Mucosa of stomach (tissue), 1 donor: Measurements from ENCODE around the gene ZNF358.

Source experiments
- H3K27me3 ChIP-seq: one replicate; pipeline ENCODE4 v1.7.0; 2013; ENCODE audit warnings: mild to moderate bottlenecking, low read length; ENCODE audit not compliant: control insufficient read depth, insufficient read depth
- H3K36me3 ChIP-seq: one replicate; pipeline ENCODE4 v1.7.0; 2013; ENCODE audit warnings: low read length; ENCODE audit not compliant: control insufficient read depth, insufficient read depth
- H3K4me1 ChIP-seq: one replicate; pipeline ENCODE4 v1.7.0; 2013; ENCODE audit warnings: mild to moderate bottlenecking, low read length; ENCODE audit not compliant: control insufficient read depth, insufficient read depth
- H3K4me3 ChIP-seq: one replicate; pipeline ENCODE4 v1.7.0; 2013; ENCODE audit warnings: low read length
- H3K9ac ChIP-seq: one replicate; pipeline ENCODE4 v1.7.0; 2013; ENCODE audit warnings: mild to moderate bottlenecking, low read length, moderate library complexity
- H3K9me3 ChIP-seq: one replicate; pipeline ENCODE4 v1.7.0; 2013; ENCODE audit warnings: mild to moderate bottlenecking, low read length, moderate library complexity; ENCODE audit not compliant: control insufficient read depth
- donor health status: Pancreatic carcinoma.

Gene ZNF358

GRCh38 chr19:7561325-7561724 lies 45.4 kb downstream of the ZNF358 start:
- no peak overlapping the region for H3K4me3 ChIP-seq
- no peaks in the 10 kb centered on the region for H3K36me3 ChIP-seq
- H3K9ac ChIP-seq: no peak overlapping the region
- H3K4me1 ChIP-seq: no peaks in the 10 kb centered on the region
- no peaks in the 10 kb centered on the region for H3K27me3 ChIP-seq
- no peaks in the 10 kb centered on the region for H3K9me3 ChIP-seq

GRCh38 chr19:7562646-7563393 lies 46.9 kb downstream of the ZNF358 start:
- H3K36me3 ChIP-seq: no peaks in the 10 kb centered on the region
- no peaks in the 10 kb centered on the region for H3K4me1 ChIP-seq
- no peak overlapping the region for H3K4me3 ChIP-seq
- H3K9ac ChIP-seq: no peak overlapping the region
- no peaks in the 10 kb centered on the region for H3K9me3 ChIP-seq
- no peaks in the 10 kb centered on the region for H3K27me3 ChIP-seq

- Histone ChIP-seq H3K9me3 (no peaks in the 10 kb centered on the region), H3K4me3 (no peak overlapping the region), H3K9ac (no peak overlapping the region), H3K36me3 (no peaks in the 10 kb centered on the region), H3K27me3 (no peaks in the 10 kb centered on the region), H3K4me1 (no peaks in the 10 kb centered on the region)
Observed at GRCh38 chr19:7564866-7565265, 49.0 kb downstream of the ZNF358 start.

GRCh38 chr19:7565332-7565731 lies 49.4 kb downstream of the ZNF358 start:
- no peaks in the 10 kb centered on the region for H3K36me3 ChIP-seq
- H3K4me3 ChIP-seq: no peak overlapping the region
- H3K27me3 ChIP-seq: no peaks in the 10 kb centered on the region
- H3K9me3 ChIP-seq: no peaks in the 10 kb centered on the region
- H3K4me1 ChIP-seq: no peaks in the 10 kb centered on the region
- H3K9ac ChIP-seq: no peak overlapping the region
